ENCODE results near the gene PEX19. TPM values are rescaled to one million over a fixed set of nuclear protein-coding genes. Genes with fewer than 3 reads are reported as not detected.

The PEX19 gene
- total RNA-seq, 6 experiments from 2014 or later, result 55.8 to 96.2 (median 84.1) TPM

- no peaks in the 10 kb centered on the region for H3K36me3 ChIP-seq
- ATAC-seq, result no peak
Observed at GRCh38 chr1:160271025-160271424, 13.9 kb downstream of the PEX19 start.

GRCh38 chr1:160267284-160267991 lies 17.5 kb downstream of the PEX19 start:
- no peaks in the 10 kb centered on the region for H3K9me3 ChIP-seq
- H3K27me3 ChIP-seq, result no peaks in the 10 kb centered on the region
- ATAC-seq (no peak), DNase-seq (no peak)
- no peak overlapping the region for H3K27ac ChIP-seq
- intact Hi-C loops (cut with DNase I), result no loop called here
- peaks cover 0 to 25% (median 7%) of the 10 kb centered on the region in 4 donors for H3K4me1 ChIP-seq
- TF ChIP-seq POLR2A (IDR thresholded peaks at IDR 0.05) (no peak), CTCF (IDR thresholded peaks at IDR 0.05) (no peak)
- 59% methylated on average over 9 of the region's 10 CpGs for WGBS (ENCODE audit: insufficient coverage, low coverage, low lambda C conversion rate, missing lambda C conversion rate)
- H3K4me3 ChIP-seq, result no peak overlapping the region
- no peaks in the 10 kb centered on the region for H3K36me3 ChIP-seq

More at GRCh38 chr1:160271025-160271424, 13.9 kb downstream of the PEX19 start:
- no peak for DNase-seq
- no peaks in the 10 kb centered on the region for H3K9me3 ChIP-seq
- H3K27ac ChIP-seq, result no peak overlapping the region
- no peaks in the 10 kb centered on the region for H3K4me1 ChIP-seq
- H3K4me3 ChIP-seq, result no peak overlapping the region
- no peak for TF ChIP-seq POLR2A (IDR thresholded peaks at IDR 0.05)
- no peak for TF ChIP-seq CTCF (IDR thresholded peaks at IDR 0.05)
- no CpG with 5 or more reads among the region's 1 CpG for WGBS (ENCODE audit: insufficient coverage, low coverage, low lambda C conversion rate, missing lambda C conversion rate)
- H3K27me3 ChIP-seq, result no peaks in the 10 kb centered on the region
- intact Hi-C loops (cut with DNase I), result loop anchor here in 1 of 2 donors (10.0 kb wide), 1 partner anchor 66 kb away; the partner anchor contains the start of gene PEA15

- peak in 1 of 3 donors; percentile 56 for DNase-seq
- Histone ChIP-seq H3K36me3 (no peaks in the 10 kb centered on the region), H3K4me1 (peaks cover 0 to 40% (median 9%) of the 10 kb centered on the region in 4 donors), H3K27me3 (no peaks in the 10 kb centered on the region), H3K9me3 (no peaks in the 10 kb centered on the region), H3K4me3 (no peak overlapping the region), H3K27ac (peak overlapping the region in 2 of 3 donors; percentile 85 to 97)
- ATAC-seq, result peak; percentile 8 to 45 (median 22)
- no peak for TF ChIP-seq CTCF (IDR thresholded peaks at IDR 0.05)
- TF ChIP-seq POLR2A (IDR thresholded peaks at IDR 0.05), result no peak
- intact Hi-C loops (cut with DNase I), result no loop called here
- WGBS (ENCODE audit: insufficient coverage, low coverage, low lambda C conversion rate, missing lambda C conversion rate), result 12% methylated on average over 4 of the region's 4 CpGs
Observed at GRCh38 chr1:160264795-160265307, 20.1 kb downstream of the PEX19 start.

GRCh38 chr1:160261893-160262794 lies 22.8 kb downstream of the PEX19 start, which contains the start of gene DCAF8:
Gene DCAF8 (minus strand): TSS chr1:160262549. CDS start chr1:160244008, 18,541 bp downstream.
- 0% methylated on average over 21 of the region's 67 CpGs for WGBS (ENCODE audit: insufficient coverage, low coverage, low lambda C conversion rate, missing lambda C conversion rate)
- no peaks in the 10 kb centered on the region for H3K9me3 ChIP-seq
- peak within 1 kb of the TSS; percentile 85 to 98 (median 97) for H3K27ac ChIP-seq
- no peaks in the 10 kb centered on the region for H3K36me3 ChIP-seq
- no peaks in the 10 kb centered on the region for H3K27me3 ChIP-seq
- ATAC-seq (peak; percentile 91 to 94 (median 92)), DNase-seq (peak; percentile 98 to 99 (median 99))
- TF ChIP-seq CTCF (IDR thresholded peaks at IDR 0.05) (no peak), POLR2A (IDR thresholded peaks at IDR 0.05) (peak; percentile 94)
- H3K4me3 ChIP-seq, result peak within 1 kb of the TSS; percentile 83 to 92 (median 85)
- peaks cover 0 to 65% (median 19%) of the 10 kb centered on the region in 4 donors for H3K4me1 ChIP-seq
- intact Hi-C loops (cut with DNase I), result no loop called here

Data from right lobe of liver (tissue), 6 donors.